Hippocampal formation (tissue), 2 donors: ENCODE data around the gene CKM.
"Not testable (repeated sequence)": the region's sequence is repeated elsewhere in the genome, so short reads cannot be mapped to it uniquely, and the experiment has no call there.

Source experiments
- DNase-seq, 2 donors: peaks; one replicate each; lab custom pipeline; 2025; lab: John Stamatoyannopoulos, UW

The CKM gene

GRCh38 chr19:45320997-45321775 lies 1.5 kb downstream of the CKM start:
- no peak for DNase-seq

DNA sequence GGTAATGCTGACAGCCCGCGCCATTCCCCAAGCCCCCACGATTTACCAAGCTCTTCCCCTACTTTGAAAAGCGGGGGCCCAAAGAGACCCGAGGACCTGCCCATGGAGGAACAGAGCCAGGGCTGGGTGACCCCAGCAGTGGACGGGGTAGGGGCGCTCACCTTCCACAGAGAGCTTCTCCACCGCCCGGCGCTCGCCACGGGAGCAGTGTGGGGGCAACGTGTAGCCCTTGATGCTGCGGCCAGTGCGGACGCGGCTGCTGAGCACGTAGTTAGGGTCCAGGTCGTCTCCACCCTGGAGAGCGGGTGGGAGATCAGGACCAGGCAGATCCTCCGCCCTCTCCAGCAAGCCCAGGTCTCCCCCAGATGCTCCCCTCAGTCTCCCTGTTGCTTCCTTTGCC lies 7.4 kb downstream of the CKM start:
- no peak for DNase-seq

- no peak for DNase-seq
Measured at GRCh38 chr19:45314708-45315245, 7.9 kb downstream of the CKM start.

- not testable (repeated sequence) for DNase-seq
Measured at GRCh38 chr19:45312285-45312684, 10.4 kb downstream of the CKM start.

DNA sequence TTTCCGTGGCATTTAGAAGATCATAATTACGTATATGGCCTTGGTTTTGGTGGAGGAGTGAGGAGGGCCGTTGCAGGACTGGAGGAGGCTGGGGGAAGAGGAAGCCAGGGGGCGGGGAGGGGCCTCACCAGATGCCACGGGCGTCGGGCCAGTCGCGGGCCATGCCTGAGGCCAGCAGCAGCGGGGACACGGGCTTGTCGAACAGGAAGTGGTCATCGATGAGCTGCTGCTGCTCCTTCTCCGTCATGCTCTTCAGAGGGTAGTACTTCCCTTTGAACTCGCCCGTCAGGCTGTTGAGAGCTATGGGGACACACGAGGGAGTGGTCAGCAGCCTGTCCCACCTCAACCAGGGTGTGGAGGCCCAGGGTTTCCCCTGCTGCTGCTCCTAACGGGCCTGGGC lies 11.1 kb downstream of the CKM start:
- DNase-seq, result no peak

DNA sequence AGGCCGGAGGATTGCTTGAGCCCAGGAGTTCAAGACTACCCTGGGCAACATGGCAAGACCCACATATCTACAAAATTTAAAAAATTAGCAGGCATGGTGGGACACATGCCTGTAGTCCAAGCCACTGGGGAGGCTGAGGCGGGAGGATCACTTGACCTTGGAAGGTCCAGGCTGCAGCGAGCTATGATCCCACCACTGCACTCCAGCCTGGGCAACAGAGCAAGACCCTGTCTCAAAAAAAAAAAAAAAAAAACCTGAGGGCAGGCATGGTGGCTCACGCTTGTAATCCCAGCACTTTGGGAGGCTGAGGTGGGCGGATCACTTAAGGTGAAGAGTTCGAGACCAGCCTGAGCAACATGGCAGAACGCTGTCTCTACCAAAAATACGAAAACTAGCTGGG lies 13.4 kb downstream of the CKM start:
- not testable (repeated sequence) for DNase-seq

DNA sequence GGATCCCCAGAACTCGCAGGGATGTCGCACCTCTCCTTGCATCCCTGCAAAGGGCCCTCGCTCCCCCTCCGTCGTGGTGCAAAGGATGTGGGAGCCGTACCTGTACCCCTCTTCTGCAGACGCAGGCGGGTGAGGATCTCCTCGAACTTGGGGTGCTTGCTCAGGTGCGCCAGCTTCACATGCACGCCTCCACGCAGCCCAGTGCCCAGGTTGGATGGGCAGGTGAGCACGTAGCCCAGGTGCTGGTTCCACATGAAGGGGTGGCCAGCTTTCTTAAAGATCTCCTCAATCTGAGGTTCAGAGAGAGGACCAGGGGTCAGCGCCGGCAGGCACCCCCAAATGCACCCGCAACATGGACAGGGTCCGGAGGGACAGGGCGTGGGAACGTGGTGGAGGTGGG lies 15.3 kb downstream of the CKM start:
- no peak for DNase-seq

- DNase-seq, result no peak
Measured at GRCh38 chr19:45306518-45307027, 16.1 kb downstream of the CKM start.

- no peak for DNase-seq
Measured at GRCh38 chr19:45306040-45306439, 16.6 kb downstream of the CKM start.

DNA sequence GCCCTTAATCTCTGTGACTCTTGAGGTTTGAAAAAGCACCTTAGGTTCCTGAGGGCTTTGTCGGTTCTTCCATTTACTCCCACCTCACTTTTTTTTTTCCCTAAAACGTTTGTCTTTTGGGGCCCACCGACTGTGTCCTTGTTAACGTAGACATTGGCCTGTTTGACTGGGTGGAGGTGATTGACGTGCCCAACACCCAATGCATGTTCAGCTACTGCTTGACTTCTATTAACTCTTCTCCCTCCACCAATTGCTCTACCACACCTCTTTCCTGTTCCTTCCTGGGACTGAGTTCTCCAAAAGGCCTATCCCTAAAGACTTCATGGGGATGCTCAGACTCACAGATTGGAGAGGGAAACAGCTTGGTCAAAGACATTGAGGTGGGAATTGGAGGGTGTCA lies 17.3 kb downstream of the CKM start:
- no peak for DNase-seq

DNA sequence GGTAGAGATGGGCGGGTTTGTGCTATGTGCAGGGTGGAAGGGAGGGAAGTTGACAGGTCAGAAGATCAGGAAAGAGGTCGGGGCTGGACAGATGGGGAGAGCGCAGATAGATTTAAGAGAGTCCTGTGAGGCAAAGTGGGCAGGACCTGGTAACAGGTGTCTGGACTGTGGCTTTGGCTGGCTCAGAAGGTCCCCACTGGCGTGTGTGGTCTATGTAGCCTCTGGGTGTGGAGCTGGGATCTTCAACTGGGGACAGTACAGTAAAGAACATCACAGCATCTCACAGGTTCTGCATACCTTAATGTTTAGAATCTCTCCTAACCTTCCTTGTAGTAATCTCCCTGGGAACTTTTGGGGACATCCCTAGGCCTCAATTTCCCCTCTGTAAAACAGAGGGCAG lies 17.7 kb downstream of the CKM start:
- DNase-seq, result no peak

- DNase-seq, result no peak
Measured at GRCh38 chr19:45304141-45304926, 18.3 kb downstream of the CKM start.

DNA sequence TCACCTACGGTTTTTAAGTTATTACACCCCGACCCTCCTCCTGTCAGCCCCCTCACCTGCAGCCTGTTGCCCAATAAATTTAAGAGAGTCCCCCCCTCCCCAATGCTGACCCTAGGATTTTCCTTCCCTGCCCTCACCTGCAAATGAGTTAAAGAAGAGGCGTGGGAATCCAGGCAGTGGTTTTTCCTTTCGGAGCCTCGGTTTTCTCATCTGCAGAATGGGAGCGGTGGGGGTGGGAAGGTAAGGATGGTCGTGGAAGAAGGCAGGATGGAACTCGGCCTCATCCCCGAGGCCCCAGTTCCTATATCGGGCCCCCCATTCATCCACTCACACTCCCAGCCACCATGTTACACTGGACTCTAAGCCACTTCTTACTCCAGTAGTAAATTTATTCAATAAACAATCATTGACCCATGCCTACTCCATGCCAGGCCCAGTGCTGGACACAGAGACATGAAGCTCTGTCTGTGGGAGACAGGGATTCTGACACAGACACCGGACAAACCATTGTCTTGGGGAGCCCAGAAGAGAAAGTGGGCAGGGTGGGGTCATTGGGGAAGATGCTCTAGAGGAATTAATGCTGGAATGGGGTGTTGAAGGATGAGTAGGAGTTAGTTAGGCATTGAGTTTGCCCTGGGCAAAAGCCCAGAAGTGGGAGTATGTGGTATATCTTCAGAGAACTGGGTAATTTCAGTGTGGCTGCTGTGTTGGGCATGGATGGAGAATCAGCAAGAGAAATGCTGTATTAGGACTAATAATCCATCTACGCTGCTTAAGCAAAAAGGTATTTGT lies 19.2 kb downstream of the CKM start:
- no peak for DNase-seq

GRCh38 chr19:45302416-45302815 lies 20.3 kb downstream of the CKM start:
- DNase-seq, result no peak

DNA sequence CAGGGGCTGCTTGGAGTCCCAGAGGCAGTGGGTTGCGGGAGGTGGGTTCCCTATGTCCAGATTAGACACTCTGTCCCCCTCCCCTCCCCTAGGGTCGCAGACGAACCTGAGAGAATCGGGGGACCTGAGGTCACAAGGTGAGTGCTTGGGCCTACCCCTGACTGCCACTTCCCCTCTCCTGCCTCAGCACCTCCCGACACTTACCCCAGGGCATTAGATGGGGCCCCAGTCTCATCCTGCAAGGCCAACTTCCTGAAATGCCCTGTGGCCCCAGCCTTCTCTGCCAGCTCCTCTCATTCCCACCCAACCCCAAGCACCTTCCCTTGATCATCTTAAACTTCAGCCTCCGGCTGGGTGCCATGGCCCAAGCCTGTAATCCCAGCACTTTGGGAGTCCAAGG lies 23.0 kb downstream of the CKM start:
- no peak for DNase-seq

DNA sequence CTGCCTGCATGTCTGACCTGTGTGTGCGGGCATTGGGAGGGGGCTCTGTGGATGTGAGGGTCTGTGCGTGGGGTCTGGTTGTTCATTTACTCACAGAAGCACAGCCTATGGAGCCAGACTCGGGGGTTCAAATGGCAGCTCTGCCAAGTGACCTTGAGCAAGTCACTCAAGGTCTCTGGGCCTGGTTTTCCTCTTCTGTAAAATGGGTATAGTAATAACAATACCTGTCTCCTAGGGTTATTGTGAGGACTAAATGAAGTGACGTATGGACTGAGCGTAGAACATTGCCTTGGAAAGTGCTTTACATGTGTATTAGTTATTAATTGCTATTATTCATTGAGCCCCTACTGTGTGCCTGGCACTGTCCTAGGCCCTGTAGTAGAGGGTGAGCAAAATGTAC lies 24.4 kb downstream of the CKM start:
- DNase-seq, result no peak

GRCh38 chr19:45297674-45298073 lies 25.0 kb downstream of the CKM start:
- DNase-seq, result no peak

GRCh38 chr19:45296355-45296754 lies 26.3 kb downstream of the CKM start:
- no peak for DNase-seq

DNA sequence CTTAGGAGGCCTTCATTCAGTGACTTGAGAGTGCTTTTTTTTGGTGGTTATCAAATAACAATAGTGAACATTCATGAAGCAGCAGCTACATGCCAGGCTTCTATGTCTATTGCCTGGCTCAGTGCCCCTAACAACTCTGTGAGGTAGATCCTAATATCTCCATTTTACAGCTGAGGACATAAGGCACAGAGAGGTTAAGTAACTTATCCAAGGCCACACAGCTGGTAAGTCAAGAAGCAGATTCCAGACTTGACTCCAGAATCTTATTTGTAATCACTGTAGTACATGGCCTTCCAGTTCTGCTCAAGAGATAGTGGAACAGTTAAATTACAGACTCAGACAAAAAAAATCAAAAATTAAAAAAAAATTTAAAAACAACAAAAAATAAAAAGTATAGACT lies 26.8 kb downstream of the CKM start:
- no peak for DNase-seq

DNA sequence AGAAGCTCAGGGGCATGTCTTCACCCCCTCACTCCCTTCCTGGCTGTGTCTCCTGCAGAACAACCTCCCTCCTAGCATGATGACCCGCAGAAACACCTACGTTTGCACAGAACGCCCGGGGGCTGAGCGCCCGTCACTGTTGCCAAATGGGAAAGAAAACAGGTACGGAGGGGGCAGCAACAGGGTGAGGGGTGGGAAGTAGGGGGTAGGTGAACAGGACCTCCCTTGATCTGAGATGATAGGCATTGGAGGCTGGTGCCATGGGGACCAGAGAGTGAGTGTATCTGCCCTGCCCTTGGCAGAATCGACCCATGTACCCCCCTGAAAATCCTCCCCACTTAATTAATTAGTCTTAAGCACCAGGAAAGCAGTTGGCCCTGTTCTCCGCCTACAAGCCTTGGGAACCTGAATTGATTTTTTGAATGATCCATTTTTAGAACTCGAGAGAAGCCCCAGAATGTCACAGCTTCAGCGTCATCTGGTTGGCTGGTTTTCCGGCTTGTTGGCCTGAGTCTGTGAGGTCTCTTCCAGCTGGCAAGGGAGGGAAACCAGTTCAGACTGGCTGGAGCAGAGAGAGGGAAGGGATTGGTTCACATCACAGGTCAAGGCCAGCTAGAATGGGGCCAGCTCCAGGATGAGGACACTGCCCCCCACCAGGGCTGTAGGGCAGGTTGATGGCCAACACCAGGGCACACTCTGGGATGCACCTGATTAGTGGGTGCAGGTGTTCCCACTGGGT lies 28.2 kb downstream of the CKM start:
- peak; percentile 17 to 54 for DNase-seq

DNA sequence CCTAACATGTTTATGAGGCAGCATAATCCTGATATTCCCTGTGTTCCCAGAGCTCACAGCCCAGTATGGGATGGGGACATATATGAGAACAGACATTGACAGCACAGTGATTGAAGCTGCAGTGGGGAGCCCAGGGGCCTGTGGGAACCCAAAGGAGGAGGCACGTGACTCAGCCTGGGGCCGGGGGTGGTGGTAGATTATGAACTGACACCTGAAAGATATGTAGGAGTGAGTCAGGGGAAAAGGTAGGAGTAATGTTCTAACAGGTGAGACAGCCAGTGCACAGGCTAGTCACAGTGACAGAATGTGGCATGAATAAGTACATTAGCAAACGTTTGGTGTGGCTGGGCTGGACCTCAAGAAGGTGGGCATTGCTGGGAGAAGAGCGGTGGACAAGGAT lies 29.0 kb downstream of the CKM start:
- no peak for DNase-seq
